EL (cell line): ENCODE measurements around the gene FMN1.

Experiments
- DNase-seq: peaks from one replicate; pipeline ENCODE4 v3.0.0-alpha.2; 2016

FMN1 gene

GRCh38 chr15:33119273-33119672 lies 75.2 kb downstream of the FMN1 start:
- no peak for DNase-seq

GRCh38 chr15:33116198-33116597 lies 78.3 kb downstream of the FMN1 start:
- DNase-seq, result no peak

- DNase-seq, result no peak
These were observed 79.2 kb downstream of the FMN1 start for GRCh38 chr15:33115191-33115861.

DNA sequence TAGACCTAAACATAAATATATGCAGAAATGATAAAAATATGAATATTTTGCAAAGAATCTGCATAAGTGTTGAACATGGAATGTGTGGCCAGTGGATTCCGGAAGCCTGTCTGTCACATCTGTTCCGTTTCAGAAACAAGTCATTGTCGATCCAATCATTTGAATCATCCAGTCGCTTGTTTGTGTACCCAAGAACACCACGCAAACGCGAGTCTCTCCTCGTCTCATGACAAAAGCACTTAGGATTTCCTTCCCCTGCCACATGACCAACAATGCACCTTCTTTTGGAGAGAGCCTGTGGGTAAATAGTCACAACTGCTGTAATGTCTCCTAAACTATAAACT lies 80.2 kb downstream of the FMN1 start:
- no peak for DNase-seq

GRCh38 chr15:33113666-33114373 lies 80.7 kb downstream of the FMN1 start:
- no peak for DNase-seq

GRCh38 chr15:33112541-33113105 lies 81.9 kb downstream of the FMN1 start:
- DNase-seq, result no peak

- peak; percentile 65 for DNase-seq
These were observed 83.5 kb downstream of the FMN1 start for GRCh38 chr15:33111041-33111451.

DNA sequence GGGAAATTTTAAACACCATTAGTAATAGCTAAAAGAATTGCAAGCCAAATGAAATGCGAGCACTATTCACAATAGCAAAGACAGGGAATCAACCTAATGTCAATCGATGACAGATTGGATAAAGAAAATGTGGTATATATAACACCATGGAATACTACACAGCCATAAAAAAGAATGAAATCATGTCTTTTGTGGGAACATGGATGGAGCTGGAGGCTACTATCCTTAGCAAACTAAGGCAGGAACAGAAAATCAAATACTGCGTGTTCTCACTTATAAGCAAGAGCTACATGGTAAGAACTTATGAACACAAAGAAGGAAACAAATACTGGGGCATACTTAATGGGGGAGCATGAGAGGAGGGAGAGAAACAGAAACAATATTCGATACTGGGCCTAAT lies 85.2 kb downstream of the FMN1 start:
- no peak for DNase-seq

GRCh38 chr15:33108518-33108917 lies 86.0 kb downstream of the FMN1 start:
- no peak for DNase-seq

GRCh38 chr15:33107950-33108349 lies 86.6 kb downstream of the FMN1 start:
- DNase-seq, result peak; percentile 44

GRCh38 chr15:33104212-33104611 lies 90.3 kb downstream of the FMN1 start:
- DNase-seq, result peak; percentile 87

DNA sequence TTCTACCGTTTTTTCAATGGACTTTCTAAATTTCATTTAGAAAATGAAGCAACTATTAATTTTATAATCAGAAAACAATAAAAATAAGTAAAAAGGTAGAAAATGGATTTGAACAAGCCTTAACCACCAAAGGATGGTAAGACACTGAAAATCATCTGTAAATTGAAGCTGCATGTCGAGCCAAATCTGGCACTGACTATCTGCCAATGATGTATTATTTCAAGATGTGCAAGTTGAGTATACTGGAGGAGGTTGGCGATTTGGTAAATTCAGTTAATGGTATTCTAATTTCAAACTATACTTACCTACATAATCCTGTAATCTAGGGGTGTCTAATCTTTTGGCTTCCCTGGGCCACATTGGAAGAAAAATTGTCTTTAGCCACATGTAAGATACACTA lies 93.5 kb downstream of the FMN1 start:
- no peak for DNase-seq

GRCh38 chr15:33100314-33100713 lies 94.2 kb downstream of the FMN1 start:
- DNase-seq, result no peak

DNA sequence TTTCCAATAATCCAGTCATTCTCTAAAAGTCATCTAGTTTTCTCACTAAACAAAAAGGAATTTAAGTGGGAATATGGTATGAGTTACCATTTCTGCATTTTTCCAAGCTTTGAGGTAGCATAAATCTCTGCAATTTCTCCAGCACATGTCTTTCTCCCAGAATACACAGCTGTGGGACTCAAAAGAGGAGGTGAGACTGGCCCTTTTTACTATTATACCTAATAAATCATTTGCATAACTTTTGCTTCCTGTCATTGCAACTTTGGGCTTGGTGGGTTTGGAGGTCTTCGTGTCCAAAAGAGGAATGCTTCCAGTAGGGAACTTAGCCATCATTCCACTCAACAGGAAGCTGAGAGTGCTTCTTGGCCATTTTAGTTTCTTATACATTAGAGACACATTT lies 94.8 kb downstream of the FMN1 start:
- DNase-seq, result no peak

DNA sequence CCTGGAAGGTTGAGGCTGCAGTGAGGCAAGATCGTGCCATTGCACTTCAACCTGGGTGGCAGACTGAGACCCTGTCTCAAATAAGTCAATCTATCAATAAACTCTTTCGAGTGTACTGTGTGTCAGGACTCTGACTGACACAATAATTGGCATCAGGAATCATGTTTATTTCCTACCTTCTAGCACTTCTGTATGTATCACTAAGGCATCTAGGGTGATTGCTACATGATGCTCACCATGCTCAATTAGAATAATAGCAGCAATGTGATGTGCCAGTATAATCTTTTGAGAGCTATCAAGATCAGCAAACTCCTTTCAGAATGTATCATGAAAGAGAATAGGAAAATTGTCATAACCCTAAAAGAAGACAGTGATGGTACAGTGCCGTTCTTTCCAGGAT lies 95.3 kb downstream of the FMN1 start:
- no peak for DNase-seq

DNA sequence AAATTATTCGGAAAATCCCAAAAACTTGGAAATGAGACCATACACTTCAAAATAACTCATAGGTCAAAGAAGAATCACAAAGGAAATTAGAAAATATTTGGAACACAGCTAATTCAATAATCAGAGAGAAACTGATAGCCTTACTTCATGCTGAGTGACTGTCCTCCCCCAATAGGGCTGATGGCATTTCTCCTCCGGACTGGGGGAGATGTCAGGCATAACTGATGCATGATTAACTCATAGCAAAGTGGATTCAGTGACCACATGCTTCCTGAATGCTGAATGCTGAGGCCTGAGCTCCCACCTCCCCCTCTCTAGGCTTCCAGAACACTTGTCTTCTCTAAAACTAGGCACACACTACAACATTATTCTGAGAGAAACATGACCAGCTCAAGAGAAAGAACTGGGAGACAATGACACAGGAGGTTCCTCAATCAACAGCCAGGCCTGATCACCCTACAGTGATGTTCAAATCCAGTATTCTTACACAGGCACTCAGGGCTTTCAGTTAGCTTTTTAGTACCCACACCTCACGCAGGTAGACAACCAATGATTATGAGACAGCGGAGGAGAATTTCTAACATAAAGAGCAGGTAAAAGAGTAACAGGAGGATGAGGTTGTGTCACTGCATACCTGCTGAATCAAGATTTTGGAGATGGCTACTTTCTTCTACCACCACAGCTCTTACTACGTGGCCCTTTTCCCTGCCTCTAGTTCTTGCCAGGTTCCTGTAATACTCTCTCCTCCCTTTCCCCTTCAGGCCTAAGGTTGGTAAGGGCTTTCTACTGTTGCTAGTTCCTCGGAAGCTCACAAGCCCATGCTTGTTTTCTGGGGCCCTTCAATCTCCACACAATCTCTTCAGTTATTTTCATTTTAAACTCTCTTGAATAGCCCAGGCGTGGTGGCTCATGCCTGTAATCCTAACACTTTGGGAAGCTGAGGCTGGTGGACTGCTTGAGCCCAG lies 96.1 kb downstream of the FMN1 start:
- peak; percentile 95 for DNase-seq

DNA sequence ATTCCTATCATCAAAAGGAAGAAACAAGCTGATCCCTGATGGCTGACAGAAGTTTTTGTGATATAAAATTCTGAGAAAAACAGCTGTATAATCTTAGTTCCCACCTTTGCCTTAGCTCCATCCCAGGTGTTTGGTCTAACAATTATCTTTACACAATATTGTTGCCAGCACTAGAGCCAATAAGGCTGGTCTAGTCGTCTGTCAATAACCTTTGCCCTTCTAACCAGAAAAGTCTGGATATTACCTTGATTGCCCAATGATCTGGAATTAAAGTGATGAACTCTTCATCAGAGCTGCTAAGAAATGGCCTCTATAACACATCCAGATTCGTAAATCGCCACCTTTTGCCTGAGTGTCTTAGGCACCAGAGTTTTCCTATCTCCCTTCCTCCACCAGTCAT lies 98.4 kb downstream of the FMN1 start:
- DNase-seq, result no peak

DNA sequence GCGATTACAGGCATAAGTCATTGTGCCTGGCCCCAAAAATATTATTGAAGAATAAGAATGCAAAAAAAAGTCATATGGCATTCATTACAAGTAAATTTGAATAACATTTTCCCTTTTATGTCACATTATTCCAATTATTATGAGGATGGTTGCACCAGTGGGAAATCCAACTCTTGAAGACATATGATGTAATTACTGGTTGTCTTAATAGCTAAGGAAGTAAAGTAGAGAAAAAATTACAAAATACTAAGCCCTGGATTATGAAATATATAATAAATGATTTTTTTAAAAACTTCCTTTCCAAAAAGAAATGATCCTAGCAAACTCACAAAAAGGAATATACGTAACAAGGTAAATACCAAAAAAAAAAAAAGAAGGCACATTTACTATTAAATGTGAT lies 98.9 kb downstream of the FMN1 start:
- no peak for DNase-seq

GRCh38 chr15:33094336-33094735 lies 100.2 kb downstream of the FMN1 start:
- no peak for DNase-seq

DNA sequence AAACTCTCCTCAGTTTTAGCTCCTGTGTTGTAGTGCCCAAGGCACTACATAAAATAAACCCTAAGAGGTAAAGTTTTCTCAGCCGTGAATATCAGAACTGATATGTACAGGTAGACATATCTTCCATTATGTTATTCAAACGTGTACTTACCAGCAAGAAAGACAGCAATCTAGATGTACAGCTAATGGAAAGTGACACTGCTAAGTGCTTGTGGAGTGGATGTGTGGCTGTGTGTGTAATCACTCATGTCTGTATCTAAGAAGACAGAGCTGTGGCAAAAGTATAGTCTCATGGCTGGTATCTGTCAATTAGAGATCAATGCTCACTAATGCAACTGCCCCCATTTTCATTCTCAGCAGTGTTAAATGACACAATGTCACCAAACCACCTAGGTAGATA lies 101.3 kb downstream of the FMN1 start:
- no peak for DNase-seq

DNA sequence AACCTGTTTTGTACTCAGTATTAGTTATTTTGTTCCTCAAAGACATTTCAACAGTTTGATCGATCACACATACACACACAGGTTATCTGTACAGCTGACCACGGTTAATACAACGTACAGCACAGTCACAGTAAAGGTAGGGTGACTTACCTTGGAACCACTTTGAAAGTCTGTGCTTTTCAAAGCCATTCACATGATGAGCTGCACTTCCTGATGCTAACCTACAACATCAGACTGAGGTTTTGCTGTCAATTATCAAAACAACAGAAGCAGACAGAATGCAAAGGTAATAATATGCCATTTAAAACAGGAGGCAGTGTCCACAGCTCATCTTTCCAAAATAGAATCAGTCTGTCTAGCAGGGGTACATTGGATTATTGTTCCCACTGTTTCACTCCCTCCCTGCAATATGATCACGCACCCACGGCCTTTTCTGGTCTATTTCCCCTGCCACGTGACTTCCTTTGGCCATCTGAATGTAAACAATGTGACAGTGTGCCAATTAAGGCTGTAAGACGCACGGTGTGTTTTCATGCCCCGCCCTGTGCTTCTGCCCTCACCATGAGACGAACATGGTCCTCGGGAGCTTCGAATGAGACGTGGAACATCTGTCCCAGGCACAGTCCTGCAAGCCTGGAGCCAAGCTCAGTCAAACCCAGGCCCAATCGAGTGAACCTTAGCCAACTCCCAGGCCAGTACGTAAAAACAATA lies 102.4 kb downstream of the FMN1 start:
- DNase-seq, result no peak

- peak; percentile 71 for DNase-seq
These were observed 104.4 kb downstream of the FMN1 start for GRCh38 chr15:33089878-33090757.
